ENCODE results near the gene RASSF7.

RASSF7 gene

GRCh38 chr11:610146-610801 is 49.5 kb downstream of the RASSF7 start:
- DNase-seq (ENCODE audit: low read depth), result no peak
- no peak overlapping the region for H3K4me3 ChIP-seq (ENCODE audit: low read depth, low read length)
- TF ChIP-seq CTCF (IDR thresholded peaks at IDR 0.05; ENCODE audit: low read depth, low read length, missing control alignments), result no peak
- in situ Hi-C loops (cut with HindIII; ENCODE audit: low sequenced_read_pairs), result no loop called here

- no peak for TF ChIP-seq CTCF (IDR thresholded peaks at IDR 0.05; ENCODE audit: low read depth, low read length, missing control alignments)
- H3K4me3 ChIP-seq (ENCODE audit: low read depth, low read length), result no peak overlapping the region
- in situ Hi-C loops (cut with HindIII; ENCODE audit: low sequenced_read_pairs), result no loop called here
- DNase-seq (ENCODE audit: low read depth), result no peak
Observed at GRCh38 chr11:611001-611996, 50.5 kb downstream of the RASSF7 start.

- H3K4me3 ChIP-seq (ENCODE audit: low read depth, low read length), result no peak overlapping the region
- in situ Hi-C loops (cut with HindIII; ENCODE audit: low sequenced_read_pairs), result no loop called here
- TF ChIP-seq CTCF (IDR thresholded peaks at IDR 0.05; ENCODE audit: low read depth, low read length, missing control alignments), result peak; percentile 32
- no peak for DNase-seq (ENCODE audit: low read depth)
Observed at GRCh38 chr11:612201-612960, 51.6 kb downstream of the RASSF7 start.

DNA sequence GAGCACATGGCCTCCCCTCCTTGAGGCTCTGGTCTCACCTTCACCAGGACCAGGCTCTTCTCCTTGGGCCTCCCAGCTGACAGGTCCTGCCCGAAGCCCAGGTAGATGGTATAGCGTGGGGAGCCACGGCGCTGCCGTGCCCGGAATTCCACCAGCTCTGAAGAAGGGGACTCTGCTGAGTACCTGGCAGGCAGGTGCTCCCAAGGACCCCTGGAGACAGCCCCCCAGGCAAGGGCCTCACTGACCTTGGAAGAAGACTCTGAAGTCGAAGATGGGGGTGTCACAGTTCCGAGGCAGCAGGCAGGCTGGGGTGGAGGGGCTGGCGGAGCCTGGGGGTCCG is 52.2 kb downstream of the RASSF7 start:
- no peak overlapping the region for H3K4me3 ChIP-seq (ENCODE audit: low read depth, low read length)
- no peak for DNase-seq (ENCODE audit: low read depth)
- in situ Hi-C loops (cut with HindIII; ENCODE audit: low sequenced_read_pairs), result no loop called here
- TF ChIP-seq CTCF (IDR thresholded peaks at IDR 0.05; ENCODE audit: low read depth, low read length, missing control alignments), result no peak

DNA sequence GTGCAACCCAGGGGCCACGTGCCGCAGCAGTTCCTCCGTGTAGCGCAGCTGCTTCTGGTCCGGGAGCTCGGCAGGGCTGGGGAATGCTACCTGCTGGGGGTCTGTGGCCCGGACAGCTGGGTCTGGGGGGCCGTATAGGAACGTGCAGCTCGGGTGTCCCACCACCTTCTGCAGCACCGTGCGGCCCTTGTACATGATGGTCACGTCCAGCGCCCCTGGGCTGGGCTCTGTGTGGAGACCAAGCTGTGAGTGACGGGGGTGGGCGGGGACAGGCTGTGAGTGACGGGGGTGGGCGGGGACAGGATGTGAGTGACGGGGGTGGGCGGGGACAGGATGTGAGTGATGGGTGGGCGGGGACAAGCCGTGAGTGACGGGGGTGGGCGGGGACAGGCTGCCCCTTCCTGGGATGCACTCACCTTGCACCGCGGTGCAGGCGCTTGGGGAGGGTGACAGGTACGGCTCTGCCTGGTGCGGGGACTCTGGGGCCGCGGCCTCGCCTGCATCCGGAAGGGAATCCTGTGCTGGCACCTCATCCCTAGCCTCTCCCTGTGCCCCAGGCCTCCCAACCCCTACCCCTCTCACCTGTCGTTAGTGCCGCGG is 52.7 kb downstream of the RASSF7 start:
- no peak for DNase-seq (ENCODE audit: low read depth)
- in situ Hi-C loops (cut with HindIII; ENCODE audit: low sequenced_read_pairs), result no loop called here
- no peak overlapping the region for H3K4me3 ChIP-seq (ENCODE audit: low read depth, low read length)
- TF ChIP-seq CTCF (IDR thresholded peaks at IDR 0.05; ENCODE audit: low read depth, low read length, missing control alignments), result no peak
